H9 (cell line): ENCODE measurements around the gene UBE2N. TPM values are rescaled to one million over a fixed set of nuclear protein-coding genes. Genes with fewer than 3 reads are reported as not detected.

Experiments
- DNase-seq: peaks from one replicate; pipeline ENCODE4 v3.0.0-alpha.2; 2017
- H2AFZ ChIP-seq: one replicate; pipeline ENCODE4 v1.6.1; 2013; ENCODE audit warnings: mild to moderate bottlenecking, low read length, control low read depth, moderate library complexity
- H2AK5ac ChIP-seq: 2 replicates; pipeline ENCODE4 v1.6.1; 2013; ENCODE audit warnings: low read length, control low read depth, mixed read lengths; ENCODE audit not compliant: insufficient read length
- H2BK120ac ChIP-seq: one replicate; pipeline ENCODE4 v1.6.1; 2013; ENCODE audit warnings: low read depth, mild to moderate bottlenecking, low read length, control low read depth, inconsistent platforms; ENCODE audit not compliant: poor library complexity, severe bottlenecking
- H2BK12ac ChIP-seq: 2 replicates; pipeline ENCODE4 v1.6.1; 2013; ENCODE audit warnings: low read length, control low read depth, mixed read lengths, low read depth; ENCODE audit not compliant: insufficient read length
- H2BK15ac ChIP-seq: 2 replicates; pipeline ENCODE4 v1.6.1; 2013; ENCODE audit warnings: low read depth, low read length, control low read depth
- H2BK20ac ChIP-seq: one replicate; pipeline ENCODE4 v1.6.1; 2013; ENCODE audit warnings: low read depth, mild to moderate bottlenecking, low read length, control low read depth, inconsistent platforms; ENCODE audit not compliant: poor library complexity, severe bottlenecking
- H2BK5ac ChIP-seq: 2 replicates; pipeline ENCODE4 v1.6.1; 2013; ENCODE audit warnings: low read length, control low read depth, mixed read lengths; ENCODE audit not compliant: insufficient read length
- H3K14ac ChIP-seq: 2 replicates; pipeline ENCODE4 v1.6.1; 2013; ENCODE audit warnings: low read length, control low read depth; ENCODE audit not compliant: insufficient read depth
- H3K18ac ChIP-seq: 2 replicates; pipeline ENCODE4 v1.6.1; 2013; ENCODE audit warnings: low read depth, mild to moderate bottlenecking, mixed read lengths, low read length, control low read depth; ENCODE audit not compliant: insufficient read length
- H3K23ac ChIP-seq: 2 replicates; pipeline ENCODE4 v1.6.1; 2013; ENCODE audit warnings: low read length, control low read depth, mixed read lengths, low read depth; ENCODE audit not compliant: insufficient read length
- H3K23me2 ChIP-seq: 2 replicates; pipeline ENCODE4 v1.6.1; 2013; ENCODE audit warnings: low read depth, mild to moderate bottlenecking, mixed read lengths, low read length, control low read depth; ENCODE audit not compliant: insufficient read length, poor library complexity, severe bottlenecking
- H3K27ac ChIP-seq: 2 replicates; pipeline ENCODE4 v1.5.1; 2013; ENCODE audit warnings: low read length, control low read depth, mixed read lengths, low read depth; ENCODE audit not compliant: insufficient read length
- H3K27me3 ChIP-seq: 2 replicates; pipeline ENCODE4 v1.6.1; 2013; ENCODE audit warnings: low read length, control low read depth, inconsistent platforms; ENCODE audit not compliant: insufficient read depth
- H3K4ac ChIP-seq: 2 replicates; pipeline ENCODE4 v1.6.1; 2013; ENCODE audit warnings: low read depth, mild to moderate bottlenecking, control low read depth, inconsistent platforms, low read length, moderate library complexity
- H3K4me1 ChIP-seq: 2 replicates; pipeline ENCODE4 v1.6.1; 2013; ENCODE audit warnings: low read length, control low read depth, inconsistent platforms; ENCODE audit not compliant: insufficient read depth
- H3K4me2 ChIP-seq: 2 replicates; pipeline ENCODE4 v1.6.1; 2013; ENCODE audit warnings: low read length, control low read depth, mixed read lengths; ENCODE audit not compliant: insufficient read length, insufficient read depth
- H3K56ac ChIP-seq: 2 replicates; pipeline ENCODE4 v1.6.1; 2013; ENCODE audit warnings: low read depth, mild to moderate bottlenecking, mixed read lengths, low read length, control low read depth; ENCODE audit not compliant: insufficient read length
- H3K79me1 ChIP-seq: 2 replicates; pipeline ENCODE4 v1.6.1; 2013; ENCODE audit warnings: low read depth, mild to moderate bottlenecking, moderate library complexity, low read length, control low read depth, inconsistent platforms; ENCODE audit not compliant: insufficient read depth, poor library complexity, severe bottlenecking
- H3K79me2 ChIP-seq: 2 replicates; pipeline ENCODE4 v1.6.1; 2013; ENCODE audit warnings: low read length, control low read depth, inconsistent platforms; ENCODE audit not compliant: insufficient read depth
- H3K9ac ChIP-seq: 2 replicates; pipeline ENCODE4 v1.6.1; 2013; ENCODE audit warnings: low read length, control low read depth, mixed read lengths; ENCODE audit not compliant: insufficient read length; ENCODE audit errors: extremely low read depth
- H3K9me3 ChIP-seq: one replicate; pipeline ENCODE4 v1.6.1; 2013; ENCODE audit warnings: low read depth, low read length, inconsistent platforms; ENCODE audit not compliant: control insufficient read depth
- H3T11ph ChIP-seq: one replicate; pipeline ENCODE4 v1.6.1; 2013; ENCODE audit warnings: mild to moderate bottlenecking, low read length, control low read depth, inconsistent platforms
- H4K20me1 ChIP-seq: one replicate; pipeline ENCODE4 v1.6.1; 2013; ENCODE audit not compliant: control insufficient read depth, insufficient read length, insufficient read depth
- H4K5ac ChIP-seq: 2 replicates; pipeline ENCODE4 v1.6.1; 2013; ENCODE audit warnings: low read depth, mild to moderate bottlenecking, mixed read lengths, low read length, control low read depth; ENCODE audit not compliant: insufficient read length
- H4K8ac ChIP-seq: replicated peaks from 2 replicates; pipeline ENCODE4 v1.6.1; 2013; ENCODE audit warnings: low read length, control low read depth, mixed read lengths, low read depth; ENCODE audit not compliant: insufficient read length
- H4K91ac ChIP-seq: 2 replicates; pipeline ENCODE4 v1.6.1; 2013; ENCODE audit warnings: low read depth, mild to moderate bottlenecking, moderate library complexity, mixed read lengths, low read length, control low read depth; ENCODE audit not compliant: insufficient read length
- H3K27ac Mint-ChIP-seq, 3 experiments: 2 replicates in 2 of 3; 3 replicates in 1 of 3; pipeline ENCODE4 v1.8.0; 2020 to 2021; ENCODE audit warnings: mixed read lengths in 3 of 3, mild to moderate bottlenecking in 1 of 3, moderate library complexity in 1 of 3
- H3K27me3 Mint-ChIP-seq: 2 replicates; pipeline ENCODE4 v1.8.0; 2021; ENCODE audit warnings: low read depth, mild to moderate bottlenecking, moderate library complexity, mixed read lengths
- H3K36me3 Mint-ChIP-seq, 3 experiments: 2 replicates in 2 of 3; 3 replicates in 1 of 3; pipeline ENCODE4 v1.8.0; 2020 to 2021; ENCODE audit warnings: low read depth in 3 of 3, mixed read lengths in 3 of 3; ENCODE audit not compliant: insufficient read depth in 1 of 3
- H3K4me1 Mint-ChIP-seq, 2 experiments: 2 replicates each; pipeline ENCODE4 v1.8.0; 2020; ENCODE audit warnings: mixed read lengths in 2 of 2
- H3K4me3 Mint-ChIP-seq, 2 experiments: 2 replicates in 1 of 2; 3 replicates in 1 of 2; pipeline ENCODE4 v1.8.0; 2020 to 2021; ENCODE audit warnings: mild to moderate bottlenecking in 2 of 2, mixed read lengths in 2 of 2, moderate library complexity in 1 of 2
- H3K9me3 Mint-ChIP-seq, 2 experiments: 2 replicates in 1 of 2; 3 replicates in 1 of 2; pipeline ENCODE4 v1.8.0; 2020; ENCODE audit warnings: mild to moderate bottlenecking in 2 of 2, mixed read lengths in 2 of 2, moderate library complexity in 1 of 2
- CTCF ChIP-seq: fragments of 200-600 bp; sonication (generic); conservative IDR thresholded peaks from 3 replicates; pipeline ENCODE4 v1.8.0; 2021; ENCODE audit warnings: antibody characterized with exemption, mild to moderate bottlenecking
- WGBS: extraction: QIAGEN DNeasy Blood & Tissue Kit; methylation state at CpG from one replicate; pipeline ENCODE4 v1.1.7; 2013; ENCODE audit warnings: missing lambda C conversion rate, low lambda C conversion rate, mixed read lengths; ENCODE audit not compliant: insufficient read length; ENCODE audit errors: extremely low coverage; 5-methylcytosine and 5-hydroxymethylcytosine counted together
- long read RNA-seq: library from polyadenylated mRNA; unstranded; transcript quantifications from one replicate; pipeline ENCODE4 v2.0.0, GENCODE V29; 2020
- total RNA-seq: library from RNA; stranded (reverse); gene quantifications from 2 replicates; pipeline ENCODE4 v1.2.1, GENCODE V29; 2021

UBE2N gene
- total RNA-seq: 188 and 192 TPM in 2 replicates
- long read RNA-seq, full-length matches to known transcripts: 700 of 716 reads
- long read RNA-seq, partial matches to known transcripts: 6 of 716 reads
- long read RNA-seq, other reads (novel, unspliced or antisense): 10 of 716 reads

DNA sequence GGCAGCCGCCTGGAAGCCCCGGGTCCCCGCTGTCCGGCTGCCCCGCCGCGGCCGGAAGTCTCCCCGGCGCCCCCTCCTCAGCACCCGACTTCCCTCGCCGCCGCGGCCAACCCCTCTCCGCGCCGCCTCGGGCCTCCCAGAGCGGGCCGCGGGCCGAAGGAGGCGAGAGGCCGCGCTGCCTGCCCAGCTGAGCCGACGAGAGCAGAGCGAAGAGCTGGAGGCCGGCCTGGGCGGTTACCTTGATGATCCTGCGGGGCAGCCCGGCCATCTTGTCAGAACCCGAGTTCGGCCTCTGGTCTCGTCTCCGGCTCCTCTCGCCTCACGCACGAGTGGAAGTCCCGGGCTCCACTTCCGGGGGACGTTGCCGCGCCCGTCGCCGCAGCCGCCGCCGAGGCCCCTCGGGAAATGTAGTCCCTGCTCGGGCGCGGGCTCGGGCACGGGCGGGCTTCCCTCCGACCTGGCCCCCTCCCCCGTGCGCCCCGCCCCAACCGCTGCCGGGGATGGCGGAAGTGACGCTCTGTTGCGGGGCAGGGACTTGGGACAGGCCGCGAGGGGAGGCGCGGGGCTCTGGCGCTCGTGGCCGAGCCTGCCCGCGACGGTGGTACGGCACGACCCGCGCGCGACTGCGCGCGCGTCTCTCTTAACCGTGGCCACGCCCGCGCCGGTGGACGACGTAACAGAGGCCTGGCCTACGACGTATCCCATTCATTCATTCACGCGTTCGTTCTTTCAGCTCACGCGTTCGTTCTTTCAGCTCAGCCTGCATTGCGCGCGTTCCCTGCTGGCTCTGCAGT, at the start of gene UBE2N:
UBE2N (minus strand) TSS at position 331 of the 794 bp plus-strand sequence; CDS start at position 268, 63 bp downstream.
- Mint-ChIP-seq H3K4me1 (peaks cover 42 to 44% of the 10 kb centered on the region in 2 experiments), H3K9me3 (peaks cover 0 to 4% of the 10 kb centered on the region in 2 experiments; a peak in 1 of 5 replicates), H3K36me3 (peaks cover 0 to 4% (median 3%) of the 10 kb centered on the region in 3 experiments; a peak in 2 of 7 replicates), H3K27ac (peak within 1 kb of the TSS; percentile 99 to 100 (median 99)), H3K4me3 (peak within 1 kb of the TSS; percentile 90 to 97), H3K27me3 (no peaks in the 10 kb centered on the region)
- Histone ChIP-seq H3K27ac (peak within 1 kb of the TSS; percentile 22), H2AFZ (peak within 1 kb of the TSS; percentile 7), H3K23me2 (peaks cover 13% of the 10 kb centered on the region), H3K14ac (peak within 1 kb of the TSS; percentile 98), H3K4ac (no peak within 1 kb of the TSS; the same call in 1 of the 2 replicates), H4K5ac (peak within 1 kb of the TSS; percentile 13), H3K9me3 (no peaks in the 10 kb centered on the region), H2BK5ac (no peak within 1 kb of the TSS), H4K91ac (no peak within 1 kb of the TSS), H3K9ac (peak within 1 kb of the TSS; percentile 94), H3K79me2 (peaks cover 40% of the 10 kb centered on the region), H3T11ph (no peak within 1 kb of the TSS), H4K8ac (no peak within 1 kb of the TSS), H3K4me1 (peaks cover 5% of the 10 kb centered on the region; the same call in 1 of the 2 replicates), H3K27me3 (no peaks in the 10 kb centered on the region), H2BK15ac (no peak within 1 kb of the TSS), H3K18ac (peak within 1 kb of the TSS; percentile 90), H3K56ac (no peak within 1 kb of the TSS), H2BK12ac (peak within 1 kb of the TSS; percentile 10), H2BK20ac (no peak within 1 kb of the TSS), H2BK120ac (no peak within 1 kb of the TSS), H4K20me1 (no peaks in the 10 kb centered on the region), H3K23ac (no peak within 1 kb of the TSS), H3K4me2 (peak within 1 kb of the TSS; percentile 86), H2AK5ac (no peak within 1 kb of the TSS), H3K79me1 (no peaks in the 10 kb centered on the region)
- TF ChIP-seq CTCF: no peak
- WGBS: no CpG with 5 or more reads among the region's 105 CpGs
- DNase-seq: peak; percentile 98
